ENCODE measurements around the gene LRRC8D.

Gene LRRC8D

DNA sequence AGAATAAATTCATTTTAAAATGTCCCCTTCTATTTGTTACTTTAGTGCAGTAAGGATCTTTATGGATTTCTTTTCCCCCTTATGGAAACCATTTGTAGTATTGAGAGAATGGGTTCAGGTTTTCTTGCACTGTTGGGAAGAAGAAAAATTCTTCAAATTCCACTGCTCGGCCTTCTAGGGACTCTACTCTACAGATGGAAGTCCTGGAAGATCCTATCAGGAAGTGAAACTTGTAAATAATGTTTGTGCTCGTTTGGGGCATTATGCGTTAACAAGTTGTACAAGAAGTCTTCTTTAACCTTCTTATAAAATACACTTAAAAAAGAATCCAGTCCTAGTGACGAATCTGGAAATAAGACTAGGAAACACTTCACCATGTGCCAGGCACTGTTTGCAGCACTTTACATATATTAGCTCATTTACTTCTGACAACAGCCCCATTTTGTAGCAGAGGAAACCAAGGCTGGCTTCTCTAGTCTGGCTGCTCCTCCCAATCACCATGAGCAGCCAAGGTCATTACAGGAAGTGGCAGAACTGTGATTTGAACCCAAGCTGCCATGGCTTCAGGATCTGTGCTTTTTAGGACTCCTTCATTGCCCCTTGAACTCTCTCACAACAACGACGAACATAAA lies 11.8 kb downstream of the LRRC8D start:
- no CpG with 5 or more reads among the region's 6 CpGs for WGBS (ENCODE audit: insufficient coverage, insufficient read length)
- peaks cover 16% of the 10 kb centered on the region for H3K4me1 ChIP-seq (ENCODE audit: control insufficient read depth, insufficient read depth, low read length)
- H3K27ac ChIP-seq (ENCODE audit: low read length), result no peak overlapping the region
- H3K36me3 ChIP-seq (ENCODE audit: control insufficient read depth, insufficient read depth, low read length), result no peaks in the 10 kb centered on the region
- no peak overlapping the region for H3K4me3 ChIP-seq (ENCODE audit: low read length)
- no peak for DNase-seq (ENCODE audit: low read depth, low spot score)
- H3K9me3 ChIP-seq (ENCODE audit: control insufficient read depth, insufficient read depth, low read length), result no peaks in the 10 kb centered on the region
- H3K27me3 ChIP-seq (ENCODE audit: control insufficient read depth, insufficient read depth, low read length), result no peaks in the 10 kb centered on the region

DNA sequence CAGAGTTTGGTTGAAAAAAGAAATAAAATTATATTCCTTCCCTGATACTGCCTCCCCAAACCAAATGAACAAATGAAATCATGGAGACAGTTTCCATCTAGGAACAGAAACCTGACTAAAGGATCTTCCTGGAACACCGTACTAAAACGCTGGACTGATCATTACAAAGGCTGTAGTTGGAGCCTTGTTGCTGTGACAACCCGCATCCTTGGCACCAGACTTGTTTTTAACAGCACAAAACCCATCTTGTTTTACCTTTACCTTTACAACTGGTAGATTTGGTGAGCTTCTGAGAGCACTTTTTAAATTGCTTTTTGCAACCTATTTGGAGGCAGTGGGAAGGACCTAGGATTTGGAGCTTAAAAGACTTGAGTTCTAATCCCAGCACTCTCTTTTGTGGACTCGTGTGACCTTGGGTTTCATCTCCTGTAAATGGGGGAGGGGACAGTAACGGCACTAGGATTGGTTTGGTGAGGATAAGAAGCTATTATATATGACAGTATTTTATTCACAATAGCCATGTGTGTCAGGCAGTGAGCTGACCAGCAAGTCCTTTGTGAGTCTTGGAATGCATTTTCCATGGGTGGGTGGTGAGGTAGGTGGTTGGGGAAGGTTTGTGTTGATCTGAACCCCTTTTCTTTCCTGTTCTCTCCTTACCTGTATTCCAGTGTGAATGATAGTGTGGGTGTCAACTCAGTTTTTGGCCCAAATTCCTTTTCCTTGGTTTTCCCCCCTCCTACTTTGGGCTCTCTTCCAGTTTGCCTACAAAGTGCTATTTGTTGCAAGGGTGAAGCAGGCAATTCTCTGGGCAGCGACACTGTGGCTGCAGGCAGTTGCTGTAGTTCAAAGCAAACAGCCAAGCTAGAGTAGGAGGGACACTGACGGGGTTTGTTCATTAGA lies 12.6 kb downstream of the LRRC8D start:
- Histone ChIP-seq H3K27ac (ENCODE audit: low read length) (no peak overlapping the region), H3K4me1 (ENCODE audit: control insufficient read depth, insufficient read depth, low read length) (peaks cover 16% of the 10 kb centered on the region), H3K36me3 (ENCODE audit: control insufficient read depth, insufficient read depth, low read length) (no peaks in the 10 kb centered on the region), H3K4me3 (ENCODE audit: low read length) (no peak overlapping the region), H3K27me3 (ENCODE audit: control insufficient read depth, insufficient read depth, low read length) (no peaks in the 10 kb centered on the region), H3K9me3 (ENCODE audit: control insufficient read depth, insufficient read depth, low read length) (no peaks in the 10 kb centered on the region)
- DNase-seq (ENCODE audit: low read depth, low spot score), result no peak
- WGBS (ENCODE audit: insufficient coverage, insufficient read length), result no CpG with 5 or more reads among the region's 7 CpGs

DNA sequence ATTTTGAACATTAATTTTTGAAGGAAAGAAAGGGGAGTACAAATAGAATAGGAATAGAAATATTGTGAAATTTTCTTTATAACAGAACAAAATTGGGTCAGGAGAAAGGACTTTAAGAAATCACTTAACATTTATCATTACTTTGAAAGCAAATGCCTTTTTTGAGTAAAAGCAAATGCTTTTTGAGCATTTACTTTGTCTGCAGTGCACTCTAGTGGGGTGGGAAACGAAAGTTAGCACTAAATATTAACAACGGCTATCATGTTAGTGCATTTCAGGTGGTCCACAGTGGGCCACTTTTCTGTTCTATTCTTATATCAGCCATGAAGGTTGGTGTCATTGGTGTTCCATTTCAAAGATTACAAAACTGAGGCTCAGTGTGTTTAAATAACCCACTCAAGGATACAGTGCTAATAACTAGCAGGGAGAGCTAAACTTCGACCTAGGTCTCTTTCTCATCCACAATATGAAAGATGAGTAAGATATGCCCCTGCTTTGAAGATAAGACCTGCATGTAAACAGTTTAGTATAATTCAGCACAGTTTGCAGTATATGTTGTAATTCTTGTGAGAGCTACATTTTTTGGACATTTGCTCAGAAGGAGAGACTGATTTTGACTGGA lies 13.4 kb downstream of the LRRC8D start:
- no peak overlapping the region for H3K27ac ChIP-seq (ENCODE audit: low read length)
- no peaks in the 10 kb centered on the region for H3K36me3 ChIP-seq (ENCODE audit: control insufficient read depth, insufficient read depth, low read length)
- no peaks in the 10 kb centered on the region for H3K27me3 ChIP-seq (ENCODE audit: control insufficient read depth, insufficient read depth, low read length)
- no peaks in the 10 kb centered on the region for H3K9me3 ChIP-seq (ENCODE audit: control insufficient read depth, insufficient read depth, low read length)
- DNase-seq (ENCODE audit: low read depth, low spot score), result no peak
- peaks cover 17% of the 10 kb centered on the region for H3K4me1 ChIP-seq (ENCODE audit: control insufficient read depth, insufficient read depth, low read length)
- WGBS (ENCODE audit: insufficient coverage, insufficient read length), result no CpG with 5 or more reads among the region's 3 CpGs
- H3K4me3 ChIP-seq (ENCODE audit: low read length), result no peak overlapping the region

- peaks cover 18% of the 10 kb centered on the region for H3K4me1 ChIP-seq (ENCODE audit: control insufficient read depth, insufficient read depth, low read length)
- DNase-seq (ENCODE audit: low read depth, low spot score), result no peak
- no peak overlapping the region for H3K27ac ChIP-seq (ENCODE audit: low read length)
- H3K4me3 ChIP-seq (ENCODE audit: low read length), result no peak overlapping the region
- WGBS (ENCODE audit: insufficient coverage, insufficient read length), result no CpG with 5 or more reads among the region's 8 CpGs
- no peaks in the 10 kb centered on the region for H3K36me3 ChIP-seq (ENCODE audit: control insufficient read depth, insufficient read depth, low read length)
- no peaks in the 10 kb centered on the region for H3K9me3 ChIP-seq (ENCODE audit: control insufficient read depth, insufficient read depth, low read length)
- H3K27me3 ChIP-seq (ENCODE audit: control insufficient read depth, insufficient read depth, low read length), result no peaks in the 10 kb centered on the region
These were observed 15.6 kb downstream of the LRRC8D start for GRCh38 chr1:89836252-89837035.

- DNase-seq (ENCODE audit: low read depth, low spot score), result no peak
- Histone ChIP-seq H3K4me3 (ENCODE audit: low read length) (no peak overlapping the region), H3K36me3 (ENCODE audit: control insufficient read depth, insufficient read depth, low read length) (no peaks in the 10 kb centered on the region), H3K4me1 (ENCODE audit: control insufficient read depth, insufficient read depth, low read length) (peaks cover 18% of the 10 kb centered on the region), H3K27me3 (ENCODE audit: control insufficient read depth, insufficient read depth, low read length) (no peaks in the 10 kb centered on the region), H3K9me3 (ENCODE audit: control insufficient read depth, insufficient read depth, low read length) (no peaks in the 10 kb centered on the region), H3K27ac (ENCODE audit: low read length) (no peak overlapping the region)
These were observed 16.2 kb downstream of the LRRC8D start for GRCh38 chr1:89837036-89837481.

DNA sequence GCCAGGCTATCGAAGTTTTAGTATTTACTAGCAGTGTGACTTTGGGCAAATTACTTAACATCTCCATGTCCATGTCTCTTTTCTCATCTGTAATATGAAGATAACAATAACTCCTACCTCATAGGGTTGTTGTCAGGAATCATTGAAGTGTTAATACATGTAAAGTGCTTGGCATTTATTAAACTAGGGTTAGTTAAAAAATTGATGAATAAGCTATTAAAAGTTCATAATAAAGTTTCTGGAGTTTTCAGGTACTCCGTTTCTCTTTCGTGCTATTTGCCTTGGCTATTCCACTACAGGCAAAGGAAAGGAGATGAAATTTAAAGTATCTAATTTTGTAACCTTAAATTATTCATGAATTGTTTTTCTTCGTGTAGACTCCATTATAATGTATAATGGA lies 16.7 kb downstream of the LRRC8D start:
- H3K9me3 ChIP-seq (ENCODE audit: control insufficient read depth, insufficient read depth, low read length), result no peaks in the 10 kb centered on the region
- no peak overlapping the region for H3K27ac ChIP-seq (ENCODE audit: low read length)
- no CpG with 5 or more reads among the region's 4 CpGs for WGBS (ENCODE audit: insufficient coverage, insufficient read length)
- H3K36me3 ChIP-seq (ENCODE audit: control insufficient read depth, insufficient read depth, low read length), result no peaks in the 10 kb centered on the region
- peaks cover 18% of the 10 kb centered on the region for H3K4me1 ChIP-seq (ENCODE audit: control insufficient read depth, insufficient read depth, low read length)
- DNase-seq (ENCODE audit: low read depth, low spot score), result no peak
- H3K27me3 ChIP-seq (ENCODE audit: control insufficient read depth, insufficient read depth, low read length), result no peaks in the 10 kb centered on the region
- no peak overlapping the region for H3K4me3 ChIP-seq (ENCODE audit: low read length)

- no CpG with 5 or more reads among the region's 3 CpGs for WGBS (ENCODE audit: insufficient coverage, insufficient read length)
- Histone ChIP-seq H3K4me3 (ENCODE audit: low read length) (no peak overlapping the region), H3K27me3 (ENCODE audit: control insufficient read depth, insufficient read depth, low read length) (no peaks in the 10 kb centered on the region), H3K9me3 (ENCODE audit: control insufficient read depth, insufficient read depth, low read length) (no peaks in the 10 kb centered on the region), H3K4me1 (ENCODE audit: control insufficient read depth, insufficient read depth, low read length) (peaks cover 9% of the 10 kb centered on the region), H3K36me3 (ENCODE audit: control insufficient read depth, insufficient read depth, low read length) (no peaks in the 10 kb centered on the region), H3K27ac (ENCODE audit: low read length) (no peak overlapping the region)
- no peak for DNase-seq (ENCODE audit: low read depth, low spot score)
These were observed 18.7 kb downstream of the LRRC8D start for GRCh38 chr1:89839516-89839915.

DNA sequence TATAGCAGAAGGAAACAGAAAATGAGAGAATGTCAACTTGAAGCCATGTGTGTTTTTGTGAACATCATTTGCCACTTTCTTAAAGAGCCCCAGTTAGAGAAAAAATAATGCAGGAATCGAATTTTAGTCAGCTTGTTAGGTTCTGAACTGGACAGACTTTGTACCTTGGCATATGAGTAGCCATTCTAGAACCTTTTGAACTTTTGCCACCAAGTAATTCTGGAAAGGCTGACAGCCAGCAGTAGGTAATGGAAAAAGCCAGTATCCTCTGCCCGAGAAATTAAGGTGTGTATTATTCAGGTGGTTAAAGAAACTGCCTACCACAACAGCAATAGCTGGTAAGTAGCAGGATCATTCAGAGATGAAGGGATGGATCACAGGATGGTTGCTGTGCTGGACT lies 20.7 kb downstream of the LRRC8D start:
- H3K4me3 ChIP-seq (ENCODE audit: low read length), result no peak overlapping the region
- H3K27me3 ChIP-seq (ENCODE audit: control insufficient read depth, insufficient read depth, low read length), result no peaks in the 10 kb centered on the region
- H3K36me3 ChIP-seq (ENCODE audit: control insufficient read depth, insufficient read depth, low read length), result no peaks in the 10 kb centered on the region
- peaks cover 5% of the 10 kb centered on the region; the same call in 1 of the 2 replicates for H3K4me1 ChIP-seq (ENCODE audit: control insufficient read depth, insufficient read depth, low read length)
- WGBS (ENCODE audit: insufficient coverage, insufficient read length), result no CpG with 5 or more reads among the region's 2 CpGs
- DNase-seq (ENCODE audit: low read depth, low spot score), result no peak
- no peaks in the 10 kb centered on the region for H3K9me3 ChIP-seq (ENCODE audit: control insufficient read depth, insufficient read depth, low read length)
- no peak overlapping the region for H3K27ac ChIP-seq (ENCODE audit: low read length)

- Histone ChIP-seq H3K36me3 (ENCODE audit: control insufficient read depth, insufficient read depth, low read length) (no peaks in the 10 kb centered on the region), H3K27ac (ENCODE audit: low read length) (no peak overlapping the region), H3K9me3 (ENCODE audit: control insufficient read depth, insufficient read depth, low read length) (no peaks in the 10 kb centered on the region), H3K27me3 (ENCODE audit: control insufficient read depth, insufficient read depth, low read length) (no peaks in the 10 kb centered on the region), H3K4me3 (ENCODE audit: low read length) (peak overlapping the region; percentile 54; the same call in 1 of the 2 replicates), H3K4me1 (ENCODE audit: control insufficient read depth, insufficient read depth, low read length) (0 out of 2 replicates have a peak, but pooled peaks cover 2% of the 10 kb centered on the region)
- no CpG with 5 or more reads among the region's 9 CpGs for WGBS (ENCODE audit: insufficient coverage, insufficient read length)
- no peak for DNase-seq (ENCODE audit: low read depth, low spot score)
These were observed 21.9 kb downstream of the LRRC8D start for GRCh38 chr1:89842567-89843272.

Measured in iPS DF 6.9 (cell line).